ENCODE data around the gene SCGN.

Gene SCGN

GRCh38 chr6:25700761-25701160 lies 48.7 kb downstream of the SCGN start:
- TF ChIP-seq CEBPB (IDR thresholded peaks at IDR 0.05) (no peak), TAF1 (IDR thresholded peaks at IDR 0.05; ENCODE audit: low read depth) (no peak), TCF12 (IDR thresholded peaks at IDR 0.05; ENCODE audit: low read depth) (no peak)

DNA sequence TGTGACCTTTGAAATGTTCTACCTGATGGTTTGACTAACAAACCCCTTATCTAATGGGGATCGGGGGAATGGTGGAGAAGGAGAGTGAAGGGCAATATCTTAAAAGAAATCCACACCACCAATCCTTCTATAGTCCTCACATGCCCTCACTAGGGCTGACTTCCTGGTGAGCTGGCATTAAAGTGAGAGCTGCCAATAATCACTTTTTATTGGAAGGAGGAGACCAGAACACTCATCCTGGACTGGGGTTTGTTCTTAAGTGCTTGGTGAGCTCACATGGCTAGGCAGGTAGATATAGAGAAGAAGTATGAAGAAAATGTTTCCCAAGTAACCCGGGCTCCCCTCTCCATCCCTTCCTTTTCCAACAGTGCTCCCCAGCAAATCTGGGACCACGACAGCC lies 49.8 kb downstream of the SCGN start:
- TF ChIP-seq TCF12 (IDR thresholded peaks at IDR 0.05; ENCODE audit: low read depth) = no peak
- TF ChIP-seq TEAD4 (IDR thresholded peaks at IDR 0.05) = no peak
- TF ChIP-seq, protein P1, sequence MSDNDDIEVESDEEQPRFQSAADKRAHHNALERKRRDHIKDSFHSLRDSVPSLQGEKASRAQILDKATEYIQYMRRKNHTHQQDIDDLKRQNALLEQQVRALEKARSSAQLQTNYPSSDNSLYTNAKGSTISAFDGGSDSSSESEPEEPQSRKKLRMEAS (IDR thresholded peaks at IDR 0.05) = no peak
- TF ChIP-seq FOXM1 (IDR thresholded peaks at IDR 0.05; ENCODE audit: borderline replicate concordance, low read depth) = no peak
- no peak for TF ChIP-seq TAF1 (IDR thresholded peaks at IDR 0.05; ENCODE audit: low read depth)
- no peak for TF ChIP-seq USF1 (IDR thresholded peaks at IDR 0.05)
- no peak for TF ChIP-seq EP300 (IDR thresholded peaks at IDR 0.05; ENCODE audit: borderline replicate concordance)
- no peak for TF ChIP-seq YY1 (IDR thresholded peaks at IDR 0.05; ENCODE audit: low read depth)
- TF ChIP-seq RAD21 (IDR thresholded peaks at IDR 0.05; ENCODE audit: low read depth) = no peak
- no peak for TF ChIP-seq EGR1 (IDR thresholded peaks at IDR 0.05)
- no peak for TF ChIP-seq ZBTB7A (IDR thresholded peaks at IDR 0.05; ENCODE audit: low read depth)
- no peak for TF ChIP-seq REST (IDR thresholded peaks at IDR 0.05; ENCODE audit: low read depth)
- TF ChIP-seq CEBPB (IDR thresholded peaks at IDR 0.05) = no peak
- TF ChIP-seq CREB1 (IDR thresholded peaks at IDR 0.05; ENCODE audit: low read depth) = no peak

- TF ChIP-seq NFIC (IDR thresholded peaks at IDR 0.05) = no peak
- TF ChIP-seq, protein P1 (IDR thresholded peaks at IDR 0.05) = no peak
- no peak for TF ChIP-seq USF1 (IDR thresholded peaks at IDR 0.05)
- TF ChIP-seq TEAD4 (IDR thresholded peaks at IDR 0.05) = no peak
- TF ChIP-seq FOXM1 (IDR thresholded peaks at IDR 0.05; ENCODE audit: borderline replicate concordance, low read depth) = no peak
- no peak for TF ChIP-seq CEBPB (IDR thresholded peaks at IDR 0.05)
- TF ChIP-seq REST (IDR thresholded peaks at IDR 0.05; ENCODE audit: low read depth) = no peak
- no peak for TF ChIP-seq EP300 (IDR thresholded peaks at IDR 0.05; ENCODE audit: borderline replicate concordance)
- no peak for TF ChIP-seq ZBTB7A (IDR thresholded peaks at IDR 0.05; ENCODE audit: low read depth)
- no peak for TF ChIP-seq EGR1 (IDR thresholded peaks at IDR 0.05)
- no peak for TF ChIP-seq RAD21 (IDR thresholded peaks at IDR 0.05; ENCODE audit: low read depth)
- no peak for TF ChIP-seq TAF1 (IDR thresholded peaks at IDR 0.05; ENCODE audit: low read depth)
Measured at GRCh38 chr6:25703005-25703404, 51.0 kb downstream of the SCGN start.

DNA sequence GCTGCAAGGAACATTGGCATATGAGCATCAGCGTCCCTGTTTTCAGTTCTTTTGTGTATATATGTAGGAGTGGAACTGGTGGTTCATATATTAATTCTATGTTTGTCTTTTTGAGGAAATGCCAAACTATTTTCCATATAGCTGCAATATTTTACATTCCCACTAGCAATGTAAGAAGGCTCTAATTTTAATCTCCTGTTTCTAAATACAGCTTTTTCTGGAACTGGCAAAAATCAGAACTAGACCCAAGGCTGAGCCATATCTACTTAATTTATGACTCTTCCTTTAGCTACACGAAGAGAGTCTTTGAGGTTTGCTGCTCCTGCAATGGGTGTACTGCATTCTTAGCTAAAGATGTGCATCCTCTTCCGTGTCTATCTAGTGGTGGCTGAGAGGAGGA lies 52.0 kb downstream of the SCGN start:
- no peak for TF ChIP-seq NFIC (IDR thresholded peaks at IDR 0.05)
- no peak for TF ChIP-seq EGR1 (IDR thresholded peaks at IDR 0.05)
- TF ChIP-seq TEAD4 (IDR thresholded peaks at IDR 0.05) = no peak
- TF ChIP-seq TCF12 (IDR thresholded peaks at IDR 0.05; ENCODE audit: low read depth) = no peak

GRCh38 chr6:25706314-25707014 lies 54.4 kb downstream of the SCGN start:
- TF ChIP-seq NFIC (IDR thresholded peaks at IDR 0.05) = 0 out of 2 replicates have a peak, but pooled peaks have one; percentile 24
- TF ChIP-seq, protein P1 (IDR thresholded peaks at IDR 0.05) = no peak

DNA sequence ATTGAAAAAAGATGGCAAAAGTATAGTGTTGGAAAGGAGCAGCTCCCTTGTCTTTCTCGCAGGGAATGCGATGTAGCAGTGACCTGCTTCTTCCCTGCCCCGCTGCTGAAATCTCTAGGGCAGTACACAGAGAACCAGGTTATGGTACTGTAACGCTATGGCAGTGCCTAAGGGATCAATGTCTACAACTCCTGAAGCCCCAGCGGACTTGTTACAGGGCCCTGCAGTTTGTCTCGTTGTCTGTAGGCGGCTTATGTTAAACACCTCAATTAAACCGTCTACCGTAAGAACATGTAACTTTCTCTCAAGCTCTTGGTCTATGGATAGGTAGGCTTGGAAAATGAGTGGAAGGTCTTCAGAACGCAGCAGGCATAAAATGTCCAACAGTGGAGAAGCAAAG lies 57.7 kb downstream of the SCGN start:
- TF ChIP-seq EP300 (IDR thresholded peaks at IDR 0.05; ENCODE audit: borderline replicate concordance) (no peak), TAF1 (IDR thresholded peaks at IDR 0.05; ENCODE audit: low read depth) (no peak), ZBTB7A (IDR thresholded peaks at IDR 0.05; ENCODE audit: low read depth) (no peak), REST (IDR thresholded peaks at IDR 0.05; ENCODE audit: low read depth) (no peak), RAD21 (IDR thresholded peaks at IDR 0.05; ENCODE audit: low read depth) (no peak), NFIC (IDR thresholded peaks at IDR 0.05) (no peak), FOXM1 (IDR thresholded peaks at IDR 0.05; ENCODE audit: borderline replicate concordance, low read depth) (no peak), CEBPB (IDR thresholded peaks at IDR 0.05) (no peak), YY1 (IDR thresholded peaks at IDR 0.05; ENCODE audit: low read depth) (no peak), TEAD4 (IDR thresholded peaks at IDR 0.05) (no peak), TCF12 (IDR thresholded peaks at IDR 0.05; ENCODE audit: low read depth) (no peak), USF1 (IDR thresholded peaks at IDR 0.05) (no peak)
- TF ChIP-seq, protein P1 (IDR thresholded peaks at IDR 0.05) = no peak
